Activated CD4-positive, alpha-beta T cell treated with anti-CD3 and anti-CD28 coated beads, Interleukin-2, Interleukin-4, amounts not matched to agents 100 ng/mL and 50 ng/mL, durations not matched to agents 16 hours and 8 hours (primary cell): ENCODE results near the gene ST6GALNAC3.

Source experiments
- DNase-seq: peaks from one replicate; pipeline ENCODE4 v3.0.0-alpha.2; 2020; ENCODE audit warnings: low spot score

ST6GALNAC3 gene

DNA sequence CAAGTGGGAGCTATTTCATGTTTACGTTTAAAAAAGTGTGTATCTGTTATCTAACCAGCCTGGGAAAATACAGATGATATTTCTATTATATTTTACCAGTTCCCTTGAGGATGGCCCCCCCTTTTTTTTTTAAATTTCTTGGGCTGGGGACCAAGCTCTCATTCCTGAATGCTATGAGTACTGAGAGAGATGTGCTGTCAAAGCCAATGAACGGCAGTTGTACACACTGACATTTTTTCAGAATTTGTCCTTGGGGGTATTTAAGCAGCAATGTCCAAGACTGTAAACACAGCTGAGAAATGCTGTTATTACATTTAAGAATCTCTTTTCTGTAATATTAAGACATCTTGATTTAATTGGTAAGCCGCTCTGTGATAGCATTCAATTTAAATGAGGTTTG is 177.9 kb downstream of the ST6GALNAC3 start:
- DNase-seq, result no peak

DNA sequence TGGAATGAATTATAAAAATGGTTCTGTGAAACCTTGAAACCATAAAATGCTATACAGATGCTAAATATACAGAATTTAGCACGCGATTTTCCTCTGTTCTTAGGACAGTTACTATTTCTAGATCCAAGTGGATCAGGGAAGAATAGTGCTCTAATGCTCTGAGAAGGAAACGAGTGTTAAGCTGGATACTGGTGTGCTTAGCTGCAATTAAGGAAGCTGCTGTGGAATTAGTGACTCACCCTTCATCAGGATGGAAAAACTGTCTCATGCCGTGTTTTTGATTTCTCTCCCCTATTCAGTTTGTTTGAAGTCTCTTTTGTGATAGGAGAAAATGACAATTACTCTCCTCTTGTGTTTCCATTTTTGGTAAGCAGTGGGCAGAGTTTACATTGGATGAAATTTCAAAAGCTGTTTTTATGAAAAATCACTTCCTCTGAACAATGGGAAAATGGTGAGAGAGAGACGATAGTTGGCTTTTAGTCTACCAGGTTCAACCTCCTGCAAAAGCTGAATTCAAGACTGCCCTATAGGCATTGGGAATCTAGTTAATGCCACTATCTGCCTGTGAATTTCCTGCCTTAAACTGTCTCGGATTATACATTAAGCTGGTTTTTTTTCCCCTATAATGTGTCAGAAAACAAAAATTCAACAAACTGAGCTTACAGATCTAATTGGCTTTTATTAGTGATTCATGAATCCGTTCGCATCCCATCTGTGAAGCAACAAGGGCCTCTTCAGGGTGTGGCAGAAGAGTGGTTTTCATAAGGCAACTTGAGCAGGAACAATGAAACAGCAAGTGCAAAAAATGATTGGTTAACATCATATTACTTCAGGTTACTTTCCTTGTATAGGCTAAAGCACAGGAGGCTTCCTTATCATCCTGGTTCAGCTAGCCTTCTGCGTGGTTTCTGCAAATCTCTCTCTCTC is 179.8 kb downstream of the ST6GALNAC3 start:
- no peak for DNase-seq

DNA sequence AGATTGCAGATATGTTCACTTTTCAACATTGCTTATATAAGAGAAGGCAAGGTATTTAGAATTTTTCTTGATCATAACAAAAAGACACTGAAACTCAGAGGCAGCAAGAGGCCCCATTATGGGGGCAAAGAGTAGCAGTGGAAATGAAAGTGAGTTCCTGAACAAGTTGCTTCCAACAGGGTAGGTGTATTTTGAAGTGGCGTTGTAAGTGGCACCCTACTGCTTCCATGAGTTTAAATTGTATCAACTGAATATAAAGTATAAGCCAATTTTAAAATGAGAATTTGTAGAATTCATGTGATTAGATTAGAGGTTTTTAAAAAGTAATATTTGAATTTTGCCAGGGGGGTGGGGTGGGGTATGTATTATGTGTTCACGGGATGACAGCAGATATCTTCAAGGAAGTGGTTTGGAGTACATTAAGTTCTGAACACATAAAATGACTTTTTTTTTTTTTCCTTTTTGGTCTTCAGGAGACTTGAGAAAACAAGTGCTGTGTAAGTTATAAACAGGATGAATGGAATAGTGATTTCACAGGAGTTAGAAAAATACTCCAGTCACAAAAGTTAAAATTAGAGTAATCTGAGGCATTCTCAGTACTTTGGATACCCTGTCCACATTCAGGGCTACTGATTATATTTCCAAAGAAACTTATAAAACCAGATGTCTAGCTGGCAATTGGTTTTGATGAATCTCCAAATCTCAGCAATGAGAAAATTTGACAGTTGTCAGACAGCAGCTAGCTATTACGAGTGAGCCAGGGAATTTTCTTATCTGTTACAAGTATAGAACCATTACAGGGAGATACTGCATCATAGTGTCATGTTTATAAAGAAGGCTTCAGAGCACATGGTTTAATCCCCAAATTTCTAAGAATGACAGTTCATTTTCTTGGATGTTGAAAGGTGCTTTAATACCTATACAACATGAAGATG is 182.0 kb downstream of the ST6GALNAC3 start:
- no peak for DNase-seq

DNA sequence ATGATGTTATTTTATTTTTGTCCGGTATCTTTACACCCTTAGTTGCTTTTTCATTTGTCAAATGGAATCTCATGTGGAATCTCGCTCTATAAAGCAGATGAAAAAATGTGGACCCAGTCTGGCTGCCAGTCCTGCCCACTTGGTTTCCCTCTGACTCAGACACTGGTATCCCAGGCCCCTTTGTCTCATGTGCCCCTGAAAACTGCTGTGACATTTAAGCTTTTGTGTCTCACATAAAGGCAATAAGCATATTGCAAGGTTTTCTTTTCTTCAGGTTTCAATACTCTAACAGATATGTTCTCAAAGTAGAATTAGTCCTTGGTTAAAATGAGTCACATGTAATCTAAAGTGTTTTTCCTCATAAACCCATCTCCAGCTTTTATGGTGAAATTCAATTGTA is 183.3 kb downstream of the ST6GALNAC3 start:
- DNase-seq, result no peak

DNA sequence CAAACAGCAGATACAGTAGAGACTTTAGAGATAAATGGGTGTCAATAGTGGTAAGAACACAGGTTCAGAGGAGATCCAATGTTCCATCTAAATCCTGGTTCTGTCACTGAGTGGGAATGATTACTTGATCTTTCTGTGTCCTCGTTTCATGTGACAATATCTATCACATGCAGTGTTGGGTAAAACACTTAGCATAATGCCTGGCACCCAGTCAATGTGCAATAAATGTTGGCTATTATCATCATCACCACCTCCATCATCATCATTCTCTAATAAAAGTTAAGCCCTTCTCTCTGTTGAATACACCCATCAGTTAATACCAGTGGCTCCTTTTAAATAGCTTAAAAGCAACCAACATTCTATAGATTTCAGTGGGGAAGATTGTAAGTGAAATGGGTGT is 184.7 kb downstream of the ST6GALNAC3 start:
- no peak for DNase-seq

DNA sequence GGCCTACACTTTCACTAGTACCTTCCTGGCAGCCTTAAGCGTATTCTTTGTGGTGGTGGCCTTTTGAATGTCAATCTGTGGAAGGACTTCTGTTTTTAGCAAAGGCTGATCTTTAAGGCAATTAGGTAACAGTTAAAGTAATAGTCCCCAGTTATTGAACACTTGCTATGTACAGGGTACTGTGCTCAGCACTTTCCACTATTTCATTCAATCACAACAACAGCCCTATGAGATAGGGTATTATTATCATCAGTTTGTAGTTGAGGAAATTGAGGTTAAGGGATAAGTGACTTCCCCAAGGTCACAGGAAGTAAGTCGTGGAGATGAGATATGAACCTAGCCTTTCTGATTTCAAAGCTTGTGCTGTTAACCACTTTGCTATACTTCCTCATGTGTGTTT is 185.7 kb downstream of the ST6GALNAC3 start:
- DNase-seq, result no peak

DNA sequence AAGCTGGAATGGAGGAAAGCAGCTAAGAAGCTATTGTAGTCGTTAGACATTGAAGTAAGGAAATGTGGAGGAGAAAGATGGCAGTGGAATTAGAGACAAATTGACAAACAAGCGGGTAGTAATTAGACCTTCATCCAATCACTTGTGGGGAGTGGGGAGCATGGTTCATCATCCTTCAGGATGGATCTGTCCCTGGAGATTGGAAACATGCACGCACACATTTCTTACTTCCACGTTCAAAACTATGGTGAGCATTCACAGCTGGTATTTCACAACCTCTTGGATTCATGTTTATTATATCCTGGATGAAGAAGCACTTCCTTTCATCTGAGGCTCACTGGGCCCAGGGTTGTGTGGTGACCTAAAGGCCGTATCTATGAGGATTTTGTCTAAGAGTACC is 188.1 kb downstream of the ST6GALNAC3 start:
- no peak for DNase-seq

DNA sequence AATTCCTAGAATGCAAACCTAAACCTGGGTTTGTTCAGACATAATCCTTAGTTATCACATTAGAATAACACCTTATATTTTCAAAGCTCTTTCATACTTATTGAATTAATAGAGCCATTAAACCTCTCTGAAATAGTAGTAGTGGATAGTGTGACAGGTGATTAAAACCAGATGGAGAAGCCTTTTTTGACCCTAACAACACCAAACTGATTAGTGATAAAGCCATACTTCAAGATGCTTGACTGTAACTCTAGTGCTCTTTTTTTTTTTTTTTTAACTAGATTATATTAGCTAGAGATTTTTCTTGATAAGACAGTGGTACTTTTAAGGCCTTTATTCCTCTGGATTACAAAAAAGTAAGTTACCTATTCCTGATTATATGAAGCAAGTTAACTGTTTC is 190.1 kb downstream of the ST6GALNAC3 start:
- DNase-seq, result no peak

DNA sequence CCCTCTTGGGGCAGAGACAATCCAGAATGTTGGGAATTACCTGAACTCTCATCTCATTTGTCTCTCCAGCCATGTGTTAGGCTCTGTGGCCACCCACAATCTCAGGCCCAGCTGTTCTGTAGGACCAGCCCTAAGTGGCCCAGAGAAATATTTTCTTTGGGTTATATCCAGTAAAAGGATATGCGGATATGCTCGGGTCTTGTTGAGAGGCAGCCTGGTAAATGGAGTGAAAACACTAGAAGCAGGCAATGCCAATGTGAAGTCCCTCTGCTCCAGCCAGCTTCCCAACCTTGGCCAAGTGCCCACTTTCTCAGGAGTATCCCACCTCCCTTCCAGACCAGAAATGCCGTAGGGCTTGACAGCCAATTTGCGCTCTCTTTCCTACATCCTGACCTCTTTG is 192.2 kb downstream of the ST6GALNAC3 start:
- no peak for DNase-seq

DNA sequence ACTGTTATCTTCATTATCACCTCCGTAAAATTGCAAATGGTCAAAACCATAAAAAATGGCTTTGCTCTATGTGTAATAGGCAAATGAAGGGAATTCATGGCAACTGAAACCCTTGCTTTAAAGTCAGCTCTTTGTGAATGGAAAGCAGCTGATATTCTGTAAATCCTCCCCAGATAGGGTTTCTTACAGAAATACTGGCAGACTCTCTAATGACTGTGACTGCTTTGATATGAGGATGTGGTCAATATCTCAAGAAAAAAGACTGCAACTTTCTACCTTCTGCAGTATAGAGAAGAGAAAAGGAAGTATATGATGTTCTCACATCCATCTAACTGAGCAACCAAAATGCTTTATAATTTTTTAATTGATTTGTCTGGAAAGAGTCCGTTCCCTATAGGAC is 193.1 kb downstream of the ST6GALNAC3 start:
- peak; percentile 51 for DNase-seq

DNA sequence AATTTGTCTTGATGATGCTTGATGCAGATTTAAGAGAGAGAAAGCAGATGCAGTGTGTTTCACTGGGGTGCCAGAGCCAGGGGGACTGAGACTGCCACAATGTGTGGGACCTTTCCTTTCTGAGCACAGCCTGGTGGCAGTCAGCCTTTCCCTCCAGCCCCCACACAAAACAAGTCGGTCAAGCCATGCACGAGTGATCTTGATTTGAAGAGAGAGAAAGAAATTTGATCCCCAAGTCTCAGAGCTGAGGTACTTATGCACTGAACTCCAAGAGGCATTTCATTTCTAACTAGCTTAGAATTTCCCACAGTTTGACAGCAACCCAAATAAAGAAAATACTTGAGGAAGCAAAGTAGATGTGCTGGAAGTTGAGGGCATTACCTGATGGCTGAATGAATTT is 193.8 kb downstream of the ST6GALNAC3 start:
- DNase-seq, result no peak

DNA sequence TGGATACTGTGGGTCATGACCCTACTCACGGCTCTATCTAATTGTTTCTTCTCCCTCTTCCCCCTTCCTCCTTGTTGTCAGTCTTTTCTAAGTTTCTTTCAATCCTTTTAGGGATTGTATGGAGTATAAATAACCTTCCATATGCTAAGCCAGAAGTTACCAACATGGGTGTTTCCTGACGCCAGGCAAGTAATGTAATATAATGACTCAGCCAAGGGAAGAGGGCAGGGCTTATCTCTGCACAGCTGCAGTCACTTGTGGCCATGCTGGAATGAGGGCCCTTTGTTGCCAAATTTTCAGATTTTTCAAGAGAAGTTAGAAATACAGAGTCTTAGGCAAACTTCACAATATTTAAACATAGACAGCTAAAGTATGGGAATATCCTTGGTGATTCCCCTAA is 194.6 kb downstream of the ST6GALNAC3 start:
- no peak for DNase-seq

DNA sequence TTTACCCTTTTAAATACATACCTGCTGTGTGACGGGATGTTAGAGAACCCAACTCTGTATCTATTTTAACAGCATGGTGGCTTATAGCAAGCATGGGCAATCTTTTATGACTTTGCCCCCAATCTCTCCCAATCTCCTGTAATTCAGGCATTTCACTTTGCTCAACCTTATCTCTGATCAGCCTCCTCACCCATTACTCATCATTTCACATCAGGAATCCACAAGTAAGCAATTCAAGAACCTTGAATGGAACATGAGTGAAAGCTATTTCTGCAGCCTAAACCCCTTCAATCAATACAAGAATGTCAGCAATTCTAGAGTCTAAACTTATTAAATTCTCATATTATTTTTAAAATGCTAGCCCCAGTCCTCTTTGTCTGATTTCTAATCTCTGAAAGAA is 199.8 kb downstream of the ST6GALNAC3 start:
- DNase-seq, result no peak

DNA sequence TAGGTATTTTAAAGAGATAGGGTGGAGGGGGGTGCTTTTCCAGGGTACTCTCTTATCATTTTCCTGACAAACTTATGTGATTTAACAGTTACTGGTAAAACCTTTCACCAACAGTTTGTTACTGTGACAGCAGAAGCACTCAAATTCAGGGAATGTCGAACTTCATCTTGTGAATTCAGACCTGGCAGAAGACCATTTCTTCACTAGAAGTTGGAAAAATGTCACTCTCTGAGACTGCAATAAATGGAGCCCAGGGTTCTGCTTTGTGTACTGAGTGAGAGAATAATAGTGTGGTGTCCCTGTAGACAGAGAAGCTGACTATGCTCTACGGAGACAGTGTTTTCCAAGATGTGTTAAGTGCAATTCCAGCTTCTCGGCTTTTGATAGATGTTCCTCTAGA is 200.2 kb downstream of the ST6GALNAC3 start:
- no peak for DNase-seq

DNA sequence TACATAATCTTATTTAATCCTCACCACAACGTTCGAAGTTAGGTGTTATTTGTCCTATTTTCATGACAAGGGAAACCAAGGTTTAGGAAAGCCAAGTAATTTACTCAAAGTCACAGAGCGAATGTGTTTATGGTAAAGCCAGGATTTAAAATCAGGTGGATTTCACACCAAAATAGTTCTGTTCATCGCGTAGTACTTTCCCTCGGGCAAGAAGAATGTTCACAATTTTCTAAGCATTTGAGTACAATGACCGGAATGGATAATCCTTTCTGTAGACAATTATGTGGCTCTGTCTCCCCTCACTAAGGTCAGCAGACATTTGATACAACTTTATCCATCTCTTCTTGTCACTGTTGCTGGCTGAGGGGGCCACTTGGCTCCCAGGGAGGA is 204.2 kb downstream of the ST6GALNAC3 start:
- no peak for DNase-seq

DNA sequence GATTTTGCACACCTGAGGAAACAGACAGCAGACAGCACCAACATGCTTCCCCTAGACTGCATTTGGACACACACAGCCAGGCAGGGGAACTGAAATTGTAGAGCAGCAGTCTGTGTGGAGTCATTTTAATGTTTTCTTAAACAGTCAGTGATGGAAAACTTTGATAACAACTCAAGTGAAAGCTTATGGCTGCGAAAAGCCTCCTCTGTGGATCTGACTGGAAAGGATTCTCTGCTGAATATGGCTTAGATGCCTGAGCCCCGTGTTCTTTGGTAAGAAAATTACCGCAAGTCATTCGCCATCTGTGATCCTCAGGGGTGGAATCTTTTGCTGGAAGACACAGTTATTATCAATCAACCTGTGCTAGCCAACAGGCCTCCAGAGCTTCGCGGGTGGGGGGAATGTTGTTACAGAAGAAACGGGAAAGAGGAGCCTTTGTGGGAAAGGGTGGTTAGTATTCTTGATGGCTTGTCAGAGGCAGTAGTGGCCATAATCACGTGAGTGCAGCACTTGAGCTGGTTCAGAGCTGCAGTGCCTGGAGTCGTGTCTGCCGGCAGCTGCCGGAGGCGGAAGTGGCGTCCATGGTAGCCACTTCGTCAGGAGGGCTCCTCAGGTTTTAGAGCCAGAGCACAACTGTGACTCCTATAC is 204.7 kb downstream of the ST6GALNAC3 start:
- no peak for DNase-seq

DNA sequence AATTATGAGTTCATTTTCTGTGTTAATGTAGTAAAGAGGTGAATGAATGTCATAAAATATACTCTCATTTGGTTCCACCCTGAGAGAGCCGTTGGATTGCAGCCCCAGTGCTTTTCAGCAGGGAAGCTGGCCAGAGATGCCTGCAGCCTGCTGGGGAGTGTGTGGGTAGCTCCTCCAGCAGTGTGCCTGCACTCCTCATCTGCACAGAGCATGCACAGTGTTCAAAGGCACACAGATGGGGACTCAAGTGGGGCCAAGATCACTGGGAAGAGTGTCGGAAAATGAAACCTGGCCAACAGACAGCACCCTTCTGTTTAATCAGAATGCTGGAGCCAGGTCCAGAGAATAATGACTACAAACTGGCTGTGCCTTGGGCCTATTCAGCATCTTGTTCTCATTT is 206.8 kb downstream of the ST6GALNAC3 start:
- DNase-seq, result no peak

DNA sequence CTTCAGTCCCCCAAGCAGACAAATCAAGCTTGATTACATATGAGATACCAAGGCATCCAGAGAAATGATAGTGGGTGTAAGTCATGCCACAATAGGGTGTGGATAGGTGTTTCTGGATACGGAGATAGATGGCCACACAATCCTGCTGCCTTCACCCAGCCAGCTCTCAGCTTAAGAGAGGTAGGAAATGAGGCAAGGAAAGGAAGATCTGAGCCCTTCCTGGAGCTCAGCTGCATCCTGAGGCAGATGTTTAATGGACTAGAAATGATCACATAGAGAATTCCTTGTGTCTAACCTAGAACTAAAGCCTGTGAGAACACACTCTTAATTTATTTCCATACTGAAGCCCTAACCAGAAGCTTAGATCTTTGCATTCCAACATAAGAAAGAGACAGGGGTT is 210.3 kb downstream of the ST6GALNAC3 start:
- no peak for DNase-seq

DNA sequence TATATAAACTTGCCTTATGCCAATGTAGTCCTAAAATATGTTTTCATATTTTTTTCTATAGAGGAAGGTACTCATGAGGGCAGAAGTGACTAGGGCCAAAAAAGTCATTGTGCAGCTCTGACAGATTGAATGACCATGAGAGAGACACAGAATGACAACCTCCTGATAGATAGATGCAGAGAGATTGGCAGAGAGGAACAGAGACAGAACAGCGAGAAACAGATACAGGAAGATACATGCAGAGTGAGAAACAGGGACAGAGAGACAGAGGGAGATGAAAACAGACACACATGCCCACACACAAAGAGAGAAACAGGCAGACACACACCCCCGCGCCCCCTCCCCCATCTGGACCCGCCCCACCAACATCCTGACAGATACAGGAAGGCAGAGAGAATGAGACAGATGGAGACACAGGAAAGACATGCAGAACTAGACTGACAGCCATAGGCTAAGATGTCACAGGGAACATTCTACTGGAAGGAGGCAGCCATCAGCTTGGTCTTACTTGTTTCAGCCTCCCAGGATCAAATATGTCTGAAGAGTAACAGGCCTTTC is 211.1 kb downstream of the ST6GALNAC3 start:
- no peak for DNase-seq

DNA sequence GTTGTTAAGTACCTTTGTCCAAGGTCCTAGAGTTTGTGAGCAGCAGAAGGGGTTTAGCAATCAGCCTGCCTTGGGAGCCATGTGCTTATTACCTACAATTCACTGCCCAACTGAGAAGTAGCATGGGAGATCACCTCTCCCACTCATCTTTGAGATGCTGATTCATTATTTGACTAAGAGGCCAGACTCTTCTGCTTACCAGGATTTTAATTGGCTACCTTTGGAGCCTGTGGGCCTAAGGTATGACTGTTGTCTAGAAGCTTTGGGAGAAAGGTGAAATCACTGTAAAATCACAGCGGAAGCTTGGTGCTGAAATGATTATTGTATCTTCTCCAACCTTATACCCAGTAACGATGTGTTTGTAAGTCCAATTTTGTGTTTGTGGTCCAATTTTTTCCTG is 213.4 kb downstream of the ST6GALNAC3 start:
- no peak for DNase-seq

DNA sequence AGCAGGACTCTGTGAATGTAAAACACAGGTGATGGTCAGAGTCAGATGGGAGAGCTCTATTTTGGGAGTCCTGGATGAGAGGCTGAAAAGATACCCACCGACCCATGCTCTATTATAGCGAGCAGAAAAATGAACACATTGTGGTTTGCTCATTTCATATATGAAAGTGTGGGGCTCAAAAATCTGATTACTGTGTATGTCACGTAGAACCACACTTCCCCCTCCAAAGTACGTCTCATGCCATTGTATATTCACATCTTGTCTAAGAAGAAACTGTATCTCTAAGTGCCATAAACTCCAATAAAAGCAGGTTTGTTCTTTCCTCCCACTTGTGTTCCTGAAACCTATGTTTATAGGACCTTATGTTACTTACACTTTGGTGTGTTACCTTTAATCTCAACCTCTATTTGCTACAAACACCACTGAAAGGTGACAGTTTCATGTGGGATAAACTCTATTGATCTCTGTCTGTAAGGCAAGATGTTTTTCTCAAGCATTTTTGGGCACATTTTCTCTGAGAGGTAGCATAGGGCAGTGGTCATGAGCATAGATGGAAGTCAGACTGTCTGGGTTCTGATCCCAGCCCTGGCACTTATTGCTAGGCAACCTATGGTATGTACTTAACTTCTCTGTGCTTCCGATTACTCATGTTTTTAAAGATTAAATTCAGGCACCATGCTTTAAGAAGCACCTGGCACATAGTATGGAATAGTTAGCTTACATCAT is 214.4 kb downstream of the ST6GALNAC3 start:
- DNase-seq, result no peak

DNA sequence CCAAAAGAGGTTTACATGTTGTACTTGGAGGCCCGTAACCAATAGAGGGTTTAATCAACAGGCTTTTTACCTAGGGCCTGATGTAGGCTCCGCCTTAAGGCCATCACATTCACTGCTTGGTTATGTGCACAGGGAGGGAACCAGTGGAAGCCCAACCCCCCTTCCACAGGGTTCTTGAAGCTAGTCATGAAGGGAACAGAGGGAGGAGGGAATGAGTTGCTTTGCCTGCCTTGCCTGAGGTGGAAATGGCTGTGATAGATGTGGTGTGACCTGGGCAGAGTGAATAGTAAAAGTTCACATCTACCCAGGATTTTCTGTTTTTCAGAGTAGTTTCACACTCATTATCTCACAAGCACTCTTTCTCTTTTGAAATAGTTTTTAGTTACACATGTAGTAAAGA is 215.1 kb downstream of the ST6GALNAC3 start:
- no peak for DNase-seq
